ENCODE results near the gene CDH13.

GRCh38 chr16:83669456-83669855, 1042.7 kb downstream of the CDH13 start:
- no peak for TF ChIP-seq ZNF274 (IDR thresholded peaks at IDR 0.05; ENCODE audit: borderline replicate concordance, low read depth, low read length)
- TF ChIP-seq ZNF561 (CRISPR knock-in tag; conservative IDR thresholded peaks at IDR 0.05) = no peak
- TF ChIP-seq HNRNPUL1 (IDR thresholded peaks at IDR 0.05; ENCODE audit: low read length) = no peak
- TF ChIP-seq BCLAF1 (IDR thresholded peaks at IDR 0.05; ENCODE audit: borderline replicate concordance in 1 of 2, control insufficient read depth in 1 of 2, low read depth in 2 of 2, low read length in 1 of 2) = no peak

Data from K562 (cell line).